GM12875 (cell line): ENCODE measurements around the gene S100Z.
"Not testable (repeated sequence)": the region's sequence is repeated elsewhere in the genome, so short reads cannot be mapped to it uniquely, and the experiment has no call there.

Experiments
- H3K4me3 ChIP-seq: one replicate; pipeline ENCODE4 v1.5.1; 2011; ENCODE audit warnings: low read depth, low read length, control low read depth
- TF ChIP-seq, protein P1 (sequence below): IDR thresholded peaks from 2 replicates; pipeline ENCODE4 v1.5.1; 2011; ENCODE audit warnings: low read depth, mild to moderate bottlenecking, control low read depth, inconsistent platforms, low read length, moderate library complexity, borderline replicate concordance; ENCODE audit not compliant: insufficient read depth

Gene S100Z

DNA sequence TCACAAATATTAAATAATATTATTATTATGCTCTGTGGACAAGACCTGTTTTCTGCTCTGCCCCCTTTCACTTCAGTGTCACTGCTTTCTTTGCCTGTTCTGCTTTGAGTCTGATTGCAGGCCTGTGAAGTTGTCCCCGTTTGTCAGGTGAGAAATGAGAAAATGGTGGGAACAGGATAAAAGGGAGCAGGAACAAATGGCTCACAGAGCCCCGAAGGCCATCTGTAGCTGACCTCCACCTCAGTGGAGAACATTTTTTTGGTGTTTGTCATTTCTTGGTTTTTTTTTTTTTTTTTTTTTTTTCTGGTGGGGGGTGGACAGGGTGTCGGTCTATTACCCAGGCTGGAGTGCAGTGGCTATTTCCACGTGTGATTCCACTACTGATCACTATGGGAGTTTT lies 13.2 kb upstream of the S100Z start:
- TF ChIP-seq, protein P1, sequence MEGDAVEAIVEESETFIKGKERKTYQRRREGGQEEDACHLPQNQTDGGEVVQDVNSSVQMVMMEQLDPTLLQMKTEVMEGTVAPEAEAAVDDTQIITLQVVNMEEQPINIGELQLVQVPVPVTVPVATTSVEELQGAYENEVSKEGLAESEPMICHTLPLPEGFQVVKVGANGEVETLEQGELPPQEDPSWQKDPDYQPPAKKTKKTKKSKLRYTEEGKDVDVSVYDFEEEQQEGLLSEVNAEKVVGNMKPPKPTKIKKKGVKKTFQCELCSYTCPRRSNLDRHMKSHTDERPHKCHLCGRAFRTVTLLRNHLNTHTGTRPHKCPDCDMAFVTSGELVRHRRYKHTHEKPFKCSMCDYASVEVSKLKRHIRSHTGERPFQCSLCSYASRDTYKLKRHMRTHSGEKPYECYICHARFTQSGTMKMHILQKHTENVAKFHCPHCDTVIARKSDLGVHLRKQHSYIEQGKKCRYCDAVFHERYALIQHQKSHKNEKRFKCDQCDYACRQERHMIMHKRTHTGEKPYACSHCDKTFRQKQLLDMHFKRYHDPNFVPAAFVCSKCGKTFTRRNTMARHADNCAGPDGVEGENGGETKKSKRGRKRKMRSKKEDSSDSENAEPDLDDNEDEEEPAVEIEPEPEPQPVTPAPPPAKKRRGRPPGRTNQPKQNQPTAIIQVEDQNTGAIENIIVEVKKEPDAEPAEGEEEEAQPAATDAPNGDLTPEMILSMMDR: no peak
- H3K4me3 ChIP-seq: no peak overlapping the region

DNA sequence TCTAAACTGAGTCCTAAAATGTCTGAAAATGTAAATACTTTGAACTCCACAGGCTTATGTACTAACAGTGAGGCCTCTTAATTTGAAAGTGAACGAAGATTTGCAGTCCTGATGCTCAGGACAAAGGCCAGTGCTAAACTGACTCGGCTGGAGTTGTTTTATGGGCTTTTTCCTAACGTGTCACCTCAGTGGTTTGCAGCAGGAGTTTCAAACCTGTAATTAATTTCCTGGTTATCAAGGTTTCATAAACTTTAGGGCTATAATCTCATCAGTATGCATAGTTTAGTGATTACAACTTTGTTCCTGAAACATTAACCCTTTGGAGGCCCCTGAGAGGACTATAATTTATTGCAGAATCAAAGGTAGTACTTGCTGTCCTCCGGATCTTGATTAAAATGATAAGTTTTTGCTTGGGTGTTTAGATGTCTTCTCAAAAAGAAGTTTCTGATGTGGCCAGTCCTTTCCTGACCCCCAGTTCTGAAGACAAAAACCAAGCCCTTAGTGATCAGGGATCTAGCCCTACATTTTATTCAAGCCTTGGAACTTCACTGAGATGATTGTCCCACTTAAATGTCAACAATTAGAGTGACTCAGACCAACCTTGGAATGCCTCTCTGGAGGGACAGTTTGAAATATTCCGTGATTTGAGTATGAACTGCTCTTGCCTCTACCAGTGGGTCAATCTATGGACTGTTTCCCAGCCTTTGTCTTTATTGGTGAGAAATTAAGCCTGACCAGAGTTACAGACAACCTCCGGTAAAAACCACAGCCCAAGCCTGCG lies 11.1 kb upstream of the S100Z start:
- TF ChIP-seq, protein P1: no peak
- H3K4me3 ChIP-seq: no peak overlapping the region

DNA sequence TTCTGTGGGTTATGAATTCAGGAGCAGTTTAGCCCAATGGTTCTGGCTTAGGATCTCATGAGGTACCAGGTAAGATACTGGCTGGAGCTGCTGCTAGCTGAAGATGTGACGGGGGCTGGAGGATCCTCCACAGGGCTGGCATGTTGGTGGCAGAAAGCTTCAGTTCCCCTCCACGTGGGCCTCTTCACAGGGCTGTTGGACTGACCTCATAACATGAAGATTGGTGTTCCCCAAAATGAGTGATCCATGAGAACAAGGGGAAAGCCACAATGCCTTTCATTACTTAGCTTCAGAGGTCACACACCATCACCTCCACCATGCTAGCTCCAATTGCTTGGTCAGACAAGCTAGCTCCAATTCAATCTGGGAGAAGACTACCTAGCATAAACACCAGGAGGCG lies 8.5 kb upstream of the S100Z start:
- H3K4me3 ChIP-seq: no peak overlapping the region
- TF ChIP-seq, protein P1: no peak

DNA sequence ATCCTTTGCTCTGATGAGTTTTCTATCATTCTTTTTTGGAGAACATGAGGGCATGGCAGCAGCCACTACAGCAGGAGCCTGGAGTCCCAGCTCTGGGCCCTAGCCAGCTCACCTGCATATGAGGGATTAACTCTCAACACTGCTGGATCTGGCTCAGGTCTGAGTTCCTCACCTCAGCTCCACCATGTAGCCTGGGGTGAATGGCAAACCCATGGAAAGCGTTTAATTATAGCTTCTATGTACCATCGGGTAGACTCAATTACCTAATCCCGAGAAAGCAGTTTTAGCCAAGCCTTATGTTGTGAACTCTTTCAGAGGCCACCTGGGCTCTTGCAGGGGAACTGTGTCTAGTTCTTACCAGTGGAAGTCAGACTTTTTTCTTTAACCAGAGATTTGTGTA lies 3.9 kb upstream of the S100Z start:
- TF ChIP-seq, protein P1: no peak

DNA sequence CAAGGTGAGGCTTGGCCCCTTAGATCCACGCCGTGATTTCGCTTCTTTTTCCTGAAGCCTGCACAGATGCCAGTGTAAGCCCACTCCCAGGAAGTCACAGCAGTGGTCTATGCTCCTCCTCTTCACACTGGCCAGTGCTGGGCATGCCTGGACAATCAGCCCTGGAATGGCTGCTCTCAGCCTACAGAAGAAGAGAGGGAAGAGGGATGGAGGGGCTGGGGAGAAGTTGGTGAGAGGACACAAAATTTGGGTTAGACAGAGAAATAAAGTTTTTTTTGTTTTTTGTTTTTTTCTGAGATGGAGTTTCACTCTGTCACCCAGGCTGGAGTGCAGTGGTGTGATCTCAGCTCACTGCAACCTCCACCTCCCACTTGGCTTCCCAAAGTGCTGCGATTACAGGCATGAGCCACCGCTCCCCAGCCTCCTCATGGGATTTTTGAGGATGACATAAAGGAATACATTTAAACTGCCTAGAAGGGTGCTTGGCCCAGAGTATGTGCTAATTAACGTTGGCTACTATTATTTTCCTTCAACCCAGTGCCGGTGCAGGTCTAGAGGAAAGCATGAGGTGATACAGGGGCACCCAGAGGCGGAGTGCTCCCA lies 830 bp downstream of the S100Z start:
- TF ChIP-seq, protein P1: no peak
- no peak overlapping the region for H3K4me3 ChIP-seq

More for the DNA sequence above, 3.9 kb upstream of the S100Z start:
- H3K4me3 ChIP-seq: no peak overlapping the region

DNA sequence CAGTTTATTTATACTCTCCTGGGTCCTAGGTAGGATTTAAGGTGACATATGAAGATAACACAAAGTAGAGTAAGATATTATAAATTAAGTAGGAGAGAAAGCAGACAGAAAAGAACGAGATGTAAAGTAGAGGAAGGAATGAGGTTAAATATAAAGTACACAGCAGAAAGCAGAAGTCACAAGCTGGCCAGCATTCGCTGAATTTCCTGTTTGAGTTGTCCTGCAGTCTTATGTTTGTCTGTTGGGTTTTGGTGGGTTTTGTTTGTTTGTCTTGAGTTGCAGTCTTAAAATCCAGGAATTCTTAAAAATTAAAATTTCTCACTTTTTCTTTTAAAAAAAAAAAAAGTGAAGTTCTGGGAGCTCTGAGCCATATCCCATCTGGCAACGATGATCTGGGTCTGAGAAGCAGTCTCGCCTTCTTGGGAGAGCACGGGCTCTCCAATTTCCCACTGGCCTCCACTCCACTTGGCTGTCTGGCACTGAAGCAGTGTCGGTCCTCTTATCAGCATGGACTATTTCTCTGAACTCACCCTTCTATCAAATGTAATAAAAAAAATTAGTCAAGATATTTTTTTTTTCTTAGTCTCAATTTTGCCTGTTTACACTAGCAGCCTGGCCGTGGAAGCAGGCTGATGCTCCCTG lies 2.0 kb downstream of the S100Z start:
- H3K4me3 ChIP-seq: no peak overlapping the region
- TF ChIP-seq, protein P1: no peak

- no peak overlapping the region for H3K4me3 ChIP-seq
- TF ChIP-seq, protein P1: no peak
Observed at GRCh38 chr5:76852772-76853171, 3.0 kb downstream of the S100Z start.

- H3K4me3 ChIP-seq: not testable (repeated sequence)
Observed at GRCh38 chr5:76853741-76854140, 3.9 kb downstream of the S100Z start.
